Measurements from ENCODE around the gene CIP2A.

The CIP2A gene

GRCh38 chr3:108509871-108510270 is 79.4 kb downstream of the CIP2A start:
- DNase-seq (ENCODE audit: low spot score), result no peak

- DNase-seq (ENCODE audit: low spot score), result no peak
Measured at GRCh38 chr3:108509263-108509662, 80.0 kb downstream of the CIP2A start.

GRCh38 chr3:108507902-108508301 is 81.3 kb downstream of the CIP2A start:
- no peak for DNase-seq (ENCODE audit: low spot score)

GRCh38 chr3:108505811-108506210 is 83.4 kb downstream of the CIP2A start:
- DNase-seq (ENCODE audit: low spot score), result no peak

GRCh38 chr3:108503722-108504121 is 85.5 kb downstream of the CIP2A start:
- no peak for DNase-seq (ENCODE audit: low spot score)

- no peak for DNase-seq (ENCODE audit: low spot score)
Measured at GRCh38 chr3:108501535-108501934, 87.7 kb downstream of the CIP2A start.

GRCh38 chr3:108500728-108501127 is 88.5 kb downstream of the CIP2A start:
- DNase-seq (ENCODE audit: low spot score), result no peak
